T47D (cell line): ENCODE results near the gene FGD4.

Experiments used
- DNase-seq, 2 experiments: peaks; one replicate each; pipeline versions ENCODE4 v3.0.0 to v3.0.0-alpha.2; 2011 to 2012; ENCODE audit warnings: low read depth in 1 of 2, low spot score in 1 of 2
- JUND ChIP-seq: IDR thresholded peaks from 2 replicates; pipeline ENCODE4 v1.6.1; 2012; ENCODE audit warnings: low read depth
- in situ Hi-C: cut with HindIII; loops from 2 replicates; pipeline ENCODE4 v1.10.0; 2016; ENCODE audit warnings: low sequenced_read_pairs, low pct_unique_long_range_greater_than_20kb

The FGD4 gene

GRCh38 chr12:32399370-32400113 lies at the start of gene FGD4:
FGD4 (plus strand) TSS chr12:32399558.
- in situ Hi-C loops: no loop called here
- TF ChIP-seq JUND: no peak
- DNase-seq: peak; percentile 92 to 97

DNA sequence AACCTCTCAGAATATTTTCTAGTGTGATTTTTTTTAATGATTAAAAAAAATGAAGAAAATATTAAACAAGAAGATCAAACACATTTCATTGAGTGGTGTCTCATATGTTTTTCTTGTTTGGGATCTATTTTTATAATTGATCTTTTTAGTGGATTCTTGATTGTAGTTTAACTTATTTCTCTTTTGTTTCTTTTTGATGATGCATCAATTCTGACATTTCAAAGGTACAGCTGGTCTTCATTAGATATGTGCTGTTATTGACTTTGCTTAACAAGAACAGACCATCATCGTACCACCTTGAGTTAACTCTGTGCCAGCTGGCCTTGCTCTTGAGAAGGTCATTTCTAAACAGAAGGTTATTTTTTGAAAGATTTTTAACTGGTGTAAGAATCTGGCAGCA lies 45.8 kb upstream of the FGD4 start:
- no peak for TF ChIP-seq JUND
- in situ Hi-C loops: no loop called here
- no peak for DNase-seq

- in situ Hi-C loops: no loop called here
- peak in 1 of 2 experiments; percentile 67 for DNase-seq
Measured at GRCh38 chr12:32357601-32358249, 41.6 kb upstream of the FGD4 start.

GRCh38 chr12:32360956-32361355 lies 38.4 kb upstream of the FGD4 start:
- in situ Hi-C loops: no loop called here
- DNase-seq: no peak
- no peak for TF ChIP-seq JUND

More at GRCh38 chr12:32357601-32358249, 41.6 kb upstream of the FGD4 start:
- no peak for TF ChIP-seq JUND

GRCh38 chr12:32362892-32363291 lies 36.5 kb upstream of the FGD4 start:
- TF ChIP-seq JUND: no peak
- in situ Hi-C loops: no loop called here
- DNase-seq: no peak

- no peak for TF ChIP-seq JUND
- in situ Hi-C loops: no loop called here
- peak; percentile 46 to 81 for DNase-seq
Measured at GRCh38 chr12:32365473-32366064, 33.8 kb upstream of the FGD4 start.

DNA sequence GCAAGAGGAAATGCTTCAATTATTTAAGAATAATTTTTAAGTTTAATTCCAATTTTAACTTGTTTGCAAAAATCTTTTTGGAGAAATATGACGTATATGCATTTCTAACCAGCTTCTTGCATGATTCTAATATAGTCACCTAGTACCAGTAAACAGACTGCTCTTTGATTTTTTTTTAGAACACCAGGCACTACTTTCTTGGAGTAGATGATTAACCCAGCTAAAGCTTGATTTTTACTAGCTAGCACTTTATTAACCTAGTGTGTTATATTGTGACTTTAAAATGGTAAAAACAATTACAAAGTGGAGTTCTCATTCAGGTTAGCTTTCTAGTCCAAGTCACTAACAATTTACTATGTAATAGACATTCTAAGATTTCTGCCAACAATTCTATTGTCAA lies 32.6 kb upstream of the FGD4 start:
- DNase-seq: no peak
- TF ChIP-seq JUND: no peak
- in situ Hi-C loops: no loop called here

DNA sequence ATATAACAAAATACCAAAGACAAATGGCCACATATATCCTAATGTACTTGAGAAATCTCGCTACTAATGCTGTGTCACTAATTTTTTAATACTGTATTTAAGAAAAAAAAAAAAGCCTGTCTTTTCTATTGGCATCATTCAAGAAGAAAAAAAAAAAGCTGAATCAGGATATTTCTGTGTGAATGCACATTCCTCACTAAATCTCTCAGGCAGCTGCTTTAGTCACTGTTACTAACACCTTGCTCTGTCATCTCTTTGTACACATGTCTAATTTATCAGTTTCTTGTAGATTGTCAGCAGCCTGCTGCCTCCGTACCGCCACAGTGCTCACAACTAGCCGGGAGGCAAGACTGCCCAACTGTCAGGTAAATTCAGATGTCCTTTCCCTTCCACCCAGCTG lies 32.0 kb upstream of the FGD4 start:
- TF ChIP-seq JUND: no peak
- no peak for DNase-seq
- in situ Hi-C loops: no loop called here

GRCh38 chr12:32369202-32369601 lies 30.2 kb upstream of the FGD4 start:
- in situ Hi-C loops: no loop called here
- TF ChIP-seq JUND: no peak
- no peak for DNase-seq

DNA sequence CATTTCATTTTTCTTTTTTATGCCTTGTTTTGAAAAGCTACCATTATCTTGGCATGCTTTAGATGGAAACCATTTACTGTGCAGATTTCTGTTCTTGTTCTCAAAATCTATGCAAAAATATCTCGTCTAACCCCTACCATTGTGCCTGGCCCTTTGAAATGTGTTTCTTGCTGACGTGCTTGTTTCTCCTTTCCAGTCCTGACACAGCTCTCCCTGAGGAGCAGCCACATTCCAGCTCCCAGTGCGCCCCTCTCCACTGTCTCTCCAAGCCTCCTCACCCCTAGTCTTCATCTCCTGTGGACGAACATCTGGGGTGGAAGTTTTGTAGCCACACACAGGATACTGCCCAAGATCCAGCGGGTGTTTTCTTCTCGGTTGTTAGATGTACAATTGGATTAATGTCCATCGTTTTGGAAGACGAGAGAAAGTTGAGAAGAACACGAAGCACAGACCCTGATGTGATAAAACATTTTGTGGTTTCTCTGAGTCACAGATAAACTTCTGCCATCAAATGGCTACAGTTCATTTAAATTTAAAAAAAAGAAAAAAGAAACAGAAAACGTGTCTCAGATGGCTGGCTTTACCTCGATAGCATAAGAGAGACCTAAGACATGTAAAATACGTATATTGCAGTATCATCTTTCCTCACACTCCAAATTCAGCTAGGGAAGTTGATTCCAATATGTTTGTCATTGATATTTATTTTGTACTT lies 21.9 kb upstream of the FGD4 start:
- in situ Hi-C loops: no loop called here
- no peak for TF ChIP-seq JUND
- no peak for DNase-seq

- no peak for TF ChIP-seq JUND
- no peak for DNase-seq
- in situ Hi-C loops: no loop called here
Measured at GRCh38 chr12:32379213-32379612, 20.1 kb upstream of the FGD4 start.

GRCh38 chr12:32379667-32380066 lies 19.7 kb upstream of the FGD4 start:
- DNase-seq: peak; percentile 13 to 21
- in situ Hi-C loops: no loop called here
- no peak for TF ChIP-seq JUND

GRCh38 chr12:32382226-32382625 lies 17.1 kb upstream of the FGD4 start:
- no peak for TF ChIP-seq JUND
- no peak for DNase-seq
- in situ Hi-C loops: no loop called here
